GM10266 (cell line): ENCODE results near the gene NHP2.

Experiments used
- DNase-seq: peaks from one replicate; pipeline ENCODE4 v3.0.0; 2012; ENCODE audit errors: extremely low spot score
- CTCF ChIP-seq: IDR thresholded peaks from 2 replicates; pipeline ENCODE4 v1.5.1; 2012; ENCODE audit warnings: mild to moderate bottlenecking, low read depth; ENCODE audit not compliant: control insufficient read depth, insufficient read depth; ENCODE audit errors: missing control alignments

NHP2 gene

DNA sequence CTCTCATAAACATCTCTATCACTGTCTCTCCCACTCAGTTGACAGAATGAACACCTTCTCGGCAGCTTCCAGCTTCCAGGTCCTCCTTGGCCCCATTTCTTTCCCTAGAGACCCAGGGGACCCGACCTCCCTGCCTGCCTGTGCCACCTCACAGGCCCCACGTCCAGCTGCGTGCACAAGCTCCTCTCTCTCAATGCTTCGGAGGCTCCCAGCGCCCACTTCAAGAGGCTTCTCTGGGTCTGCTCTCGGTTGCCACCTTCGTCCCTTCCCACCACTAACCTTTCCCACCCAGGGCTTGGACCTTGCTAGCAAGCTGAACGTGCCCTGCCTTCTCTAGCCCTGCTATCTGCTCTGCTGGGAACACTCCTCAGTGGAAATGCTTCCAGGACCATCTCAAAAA lies 43.2 kb downstream of the NHP2 start:
- DNase-seq = no peak
- TF ChIP-seq CTCF = no peak

GRCh38 chr5:178108966-178109365 lies 44.7 kb downstream of the NHP2 start:
- TF ChIP-seq CTCF = no peak
- DNase-seq = no peak

GRCh38 chr5:178108446-178108845 lies 45.2 kb downstream of the NHP2 start:
- no peak for TF ChIP-seq CTCF
- no peak for DNase-seq

GRCh38 chr5:178107756-178108310 lies 45.9 kb downstream of the NHP2 start:
- no peak for TF ChIP-seq CTCF
- no peak for DNase-seq

DNA sequence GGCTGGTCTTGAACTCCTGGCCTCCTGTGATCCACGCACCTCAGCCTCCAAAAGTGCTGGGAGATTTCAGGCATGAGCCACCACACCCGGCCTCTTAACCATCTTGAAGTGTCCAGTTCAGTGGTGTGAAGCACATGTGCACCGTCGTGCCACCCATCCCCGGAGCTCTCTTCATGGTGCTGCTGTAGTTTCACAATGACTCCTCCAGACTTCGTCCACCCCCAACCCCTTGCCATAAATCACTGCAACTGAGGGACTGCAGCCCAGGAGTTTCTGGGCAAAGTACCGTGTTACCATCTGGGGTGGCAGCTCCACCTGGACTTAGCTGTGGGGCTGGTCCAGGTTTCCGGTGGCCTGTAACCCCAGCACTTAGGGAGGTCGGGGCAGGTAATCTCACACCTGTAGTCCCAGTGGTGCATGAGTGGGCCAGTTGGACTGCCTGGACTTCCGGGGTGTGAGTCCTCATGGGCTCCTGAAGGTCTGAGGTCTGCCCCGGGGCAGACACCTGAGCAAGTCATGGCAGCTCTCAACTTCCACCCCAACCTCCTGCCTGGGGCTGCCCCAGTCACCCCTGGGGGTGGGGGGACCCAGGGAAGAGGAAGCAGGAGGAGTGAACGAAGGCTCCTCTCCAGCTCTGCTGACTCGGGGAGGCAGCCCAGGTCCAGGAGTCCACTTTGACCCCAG lies 47.0 kb downstream of the NHP2 start:
- DNase-seq = peak; percentile 31
- no peak for TF ChIP-seq CTCF

GRCh38 chr5:178106086-178106485 lies 47.6 kb downstream of the NHP2 start:
- TF ChIP-seq CTCF = no peak
- DNase-seq = no peak

DNA sequence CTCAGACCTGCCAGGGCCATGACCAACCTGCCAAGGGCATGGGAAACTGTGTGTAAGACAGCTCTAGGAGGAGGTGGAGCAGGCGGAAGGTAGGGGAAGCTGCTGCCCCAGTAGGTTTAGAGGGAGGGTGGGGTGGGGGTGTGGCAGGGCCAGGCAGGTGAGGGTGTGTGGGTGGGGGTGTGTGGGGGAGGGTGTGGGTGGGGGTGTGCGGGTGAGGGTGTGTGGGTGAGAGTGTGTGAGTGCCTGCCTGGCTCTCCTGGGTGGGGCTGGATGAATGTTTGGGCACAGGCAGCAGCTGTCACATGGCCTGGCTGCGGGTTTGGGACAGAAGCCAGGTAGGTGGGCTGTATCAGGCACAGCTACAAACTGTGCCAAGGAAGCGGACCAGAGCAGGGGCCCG lies 49.2 kb downstream of the NHP2 start:
- TF ChIP-seq CTCF = no peak

More for the DNA sequence above, 49.2 kb downstream of the NHP2 start:
- no peak for DNase-seq
